ENCODE results near the gene MEIS1.

- TF ChIP-seq CTCF (IDR thresholded peaks at IDR 0.05) (no peak), POLR2A (IDR thresholded peaks at IDR 0.05) (no peak), POLR2AphosphoS5 (IDR thresholded peaks at IDR 0.05) (no peak)
These were observed 124.7 kb downstream of the MEIS1 start for GRCh38 chr2:66559672-66560071.
